GM18499 (cell line): ENCODE results near the gene EFCAB6.

ENCODE experiments used
- ATAC-seq: cut with Tn5 transposase; IDR thresholded peaks from one replicate; pipeline ENCODE4 v1.9.1; 2021; ENCODE audit warnings: moderate number of reproducible peaks; ENCODE audit not compliant: insufficient read depth, unreplicated experiment

Gene EFCAB6

DNA sequence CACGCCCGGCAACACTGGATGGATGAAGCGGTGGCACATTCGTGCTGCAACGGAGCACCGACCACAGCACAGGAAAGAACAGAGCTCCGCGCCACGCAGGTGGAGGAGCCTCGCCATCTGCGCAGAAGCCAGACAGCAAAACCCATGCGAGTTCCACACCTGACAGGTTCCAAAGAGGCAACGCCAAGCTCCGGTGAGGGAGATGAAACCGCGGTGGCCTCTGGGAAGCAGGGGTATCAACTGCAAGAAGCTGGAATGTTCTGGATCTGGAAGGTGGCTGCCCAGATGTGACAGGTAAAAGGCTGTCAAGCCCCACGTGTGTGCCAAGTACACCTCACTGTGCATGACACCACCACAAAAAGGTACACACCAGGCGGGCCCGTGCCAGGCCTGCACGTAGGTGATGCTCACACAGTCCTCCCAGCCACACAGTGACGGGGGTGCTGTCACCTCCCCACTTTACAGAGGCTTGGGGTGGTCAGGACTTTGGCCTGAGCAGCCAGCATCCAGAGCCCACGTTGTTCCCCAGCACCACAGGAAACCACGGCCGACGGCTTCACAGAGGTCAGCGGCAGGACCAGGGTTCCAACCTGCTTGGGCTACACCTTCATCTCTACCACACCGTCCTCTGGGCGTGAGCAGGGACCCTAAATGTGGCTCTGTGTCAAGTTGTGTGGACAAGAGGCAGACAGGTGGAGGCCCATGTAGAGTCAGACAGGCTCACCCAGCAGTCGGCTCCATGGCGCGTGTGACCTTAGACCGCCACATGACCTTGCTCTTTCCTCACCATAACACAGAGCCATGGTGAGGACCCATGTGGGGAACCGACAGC lies 19.7 kb upstream of the EFCAB6 start:
- no peak for ATAC-seq

GRCh38 chr22:43830931-43831560 lies 18.9 kb upstream of the EFCAB6 start:
- no peak for ATAC-seq

DNA sequence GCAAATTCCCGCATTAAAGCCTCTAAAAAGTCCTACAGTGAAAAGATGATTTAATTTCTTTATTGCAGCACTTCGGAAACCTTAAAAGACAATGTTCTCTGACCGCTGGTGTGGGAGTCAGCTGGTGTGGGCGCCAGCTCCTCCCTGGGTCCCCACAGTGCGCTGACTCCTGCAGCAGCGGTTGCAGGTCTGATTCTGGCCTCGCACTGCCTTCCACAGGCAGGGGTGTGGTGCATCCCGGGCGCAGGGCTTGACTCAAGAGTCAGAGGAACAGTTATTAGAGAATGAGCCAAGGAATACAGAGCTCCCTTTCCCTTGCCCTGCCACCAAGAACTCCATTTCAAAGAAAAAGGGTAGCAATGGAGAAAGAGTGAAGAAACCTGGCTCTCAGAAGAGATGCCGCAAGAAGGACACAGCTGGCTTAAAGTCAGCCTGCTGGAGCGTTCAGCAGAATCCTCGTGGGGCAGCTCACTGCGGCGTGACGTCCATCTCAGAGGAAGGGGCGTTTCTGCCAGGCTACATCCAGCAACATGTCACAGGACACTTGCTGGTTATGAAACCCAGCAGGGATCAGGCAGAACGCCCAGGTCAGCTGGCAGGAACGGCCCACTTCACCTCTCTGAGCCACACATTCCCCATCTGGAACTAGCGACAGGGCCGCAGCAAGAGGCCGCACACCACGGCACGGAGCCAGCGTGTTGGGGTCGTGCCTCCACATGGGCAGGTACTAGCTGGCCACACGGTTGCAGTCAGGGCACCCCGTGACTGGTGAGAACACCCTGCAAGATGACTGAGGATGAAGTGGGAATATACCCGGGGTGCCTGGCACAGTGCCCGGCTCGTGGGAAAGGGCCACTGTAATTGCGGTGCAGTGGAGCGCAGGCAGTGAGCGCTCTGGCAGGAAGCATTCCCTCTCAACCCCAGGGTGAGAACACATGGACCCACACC lies 18.1 kb upstream of the EFCAB6 start:
- no peak for ATAC-seq

- no peak for ATAC-seq
Observed at GRCh38 chr22:43828998-43829782, 17.1 kb upstream of the EFCAB6 start.

DNA sequence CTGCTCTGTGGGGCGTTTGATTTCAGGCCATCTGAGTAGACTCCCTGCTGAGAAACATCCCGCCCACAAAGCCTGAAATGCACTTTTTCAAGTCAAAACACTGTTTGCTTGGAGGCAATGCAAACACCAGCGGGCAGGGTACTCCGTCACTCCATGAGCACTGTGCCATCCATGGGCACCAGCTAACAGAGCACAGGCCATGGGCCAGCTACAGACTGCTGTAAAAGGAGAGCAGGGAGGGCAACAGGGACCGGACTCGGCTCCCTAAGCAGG lies 16.6 kb upstream of the EFCAB6 start:
- no peak for ATAC-seq

GRCh38 chr22:43827926-43828724 lies 16.0 kb upstream of the EFCAB6 start:
- ATAC-seq = no peak

- no peak for ATAC-seq
Observed at GRCh38 chr22:43827003-43827735, 15.1 kb upstream of the EFCAB6 start.

GRCh38 chr22:43826142-43827002 lies 14.3 kb upstream of the EFCAB6 start:
- no peak for ATAC-seq

GRCh38 chr22:43825651-43826050 lies 13.5 kb upstream of the EFCAB6 start:
- ATAC-seq = no peak

- no peak for ATAC-seq
Observed at GRCh38 chr22:43824724-43825420, 12.8 kb upstream of the EFCAB6 start.

DNA sequence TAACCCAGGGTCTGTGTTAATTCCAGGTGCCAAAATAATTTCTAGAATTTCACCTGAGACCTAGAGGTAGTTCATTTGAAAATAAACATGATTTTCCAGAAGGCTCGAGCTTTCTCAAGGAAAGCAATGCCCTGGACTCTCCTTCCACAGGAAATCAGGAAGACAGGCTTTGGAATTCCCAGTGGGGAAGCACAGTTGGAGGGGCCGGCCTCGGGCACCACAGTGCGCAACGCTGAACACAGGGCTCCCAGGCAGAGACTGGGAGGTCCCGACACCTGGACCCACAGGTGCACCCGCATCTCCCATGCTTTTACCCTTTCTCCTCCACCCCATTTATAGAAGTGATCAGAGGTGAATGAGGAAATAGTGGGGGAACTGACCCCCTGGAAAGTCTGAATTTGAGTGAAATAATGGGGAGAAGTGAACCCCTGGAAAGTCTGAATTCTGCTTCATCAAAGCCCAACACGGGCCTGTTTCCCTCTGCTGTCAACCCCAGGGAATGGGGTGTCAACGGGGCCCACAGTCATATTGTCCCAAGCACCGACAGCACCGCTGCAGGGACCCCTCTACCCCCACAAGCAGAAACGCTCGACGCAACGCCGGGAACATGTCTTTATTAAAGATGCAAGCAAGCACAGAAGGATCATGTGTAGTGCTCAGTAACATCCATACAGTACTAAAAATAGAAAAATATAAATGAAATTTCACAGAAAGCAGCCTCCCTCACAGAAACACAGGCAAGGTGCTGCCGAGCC lies 12.0 kb upstream of the EFCAB6 start:
- no peak for ATAC-seq

- no peak for ATAC-seq
Observed at GRCh38 chr22:43823353-43823908, 11.3 kb upstream of the EFCAB6 start.

GRCh38 chr22:43821606-43822425 lies 9.7 kb upstream of the EFCAB6 start:
- no peak for ATAC-seq

DNA sequence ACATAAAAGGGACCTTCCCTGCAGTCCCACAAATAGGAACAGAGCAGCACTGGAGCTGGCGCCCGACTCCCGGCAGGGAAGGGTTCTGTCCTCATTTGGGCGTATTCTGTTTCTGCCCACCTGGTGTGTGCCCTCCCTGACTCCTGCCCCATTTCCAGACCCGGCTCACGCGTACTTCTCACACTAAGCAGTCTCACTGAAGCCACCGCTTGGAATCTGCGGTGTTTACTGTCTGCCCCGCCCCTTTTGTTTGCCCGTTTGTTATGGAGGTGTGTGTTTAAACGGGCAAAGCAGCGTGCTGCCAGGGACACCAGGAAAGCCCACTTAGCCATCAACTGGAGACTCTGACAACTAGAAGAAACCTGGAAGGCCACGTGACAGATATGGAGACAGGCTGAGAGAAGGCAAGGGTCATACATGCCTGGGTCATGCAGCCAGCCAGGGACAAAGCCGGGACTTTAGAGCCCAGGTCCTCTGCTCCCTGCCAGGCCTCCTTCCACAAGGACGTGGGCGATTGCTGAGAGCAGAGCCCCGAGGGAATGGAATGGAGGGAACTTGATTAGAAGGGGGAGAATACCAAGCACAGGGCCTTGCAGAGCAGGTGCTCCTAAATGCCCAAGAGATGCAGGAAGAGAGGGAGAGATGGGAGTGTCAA lies 8.7 kb upstream of the EFCAB6 start:
- no peak for ATAC-seq
